Right ventricle myocardium inferior (tissue), 1 donor: Measurements from ENCODE around the gene TLR9. TPM values are rescaled to one million over a fixed set of nuclear protein-coding genes. Genes with fewer than 3 reads are reported as not detected.

Experiments
- ATAC-seq: fragments of 200-7000 bp; cut with Tn5 transposase; one replicate; pipeline ENCODE4 v1.9.1; 2020; ENCODE audit warnings: mild to moderate bottlenecking, moderate library complexity
- DNase-seq: peaks from one replicate; pipeline ENCODE4 v3.0.0; 2021; ENCODE audit errors: missing footprints
- intact Hi-C: fragments of 100-400 bp; cut with DNase I; formaldehyde crosslinking; loops from one replicate; pipeline ENCODE4 v1.11.0; 2022
- total RNA-seq: library from RNA; stranded (reverse); fragmentation: NEBNext Ultra II Directional; extraction: Animal tissue kit (Norgen Biotek cat#: 25700); gene quantifications from one replicate; pipeline ENCODE4 v1.2.1, GENCODE V29; 2021
- donor health status: DM: no; HTN: yes; CAD: no; lungs with severe emphysema.

Gene TLR9
- total RNA-seq, 1 donor from 2014 or later: 0.38 TPM

DNA sequence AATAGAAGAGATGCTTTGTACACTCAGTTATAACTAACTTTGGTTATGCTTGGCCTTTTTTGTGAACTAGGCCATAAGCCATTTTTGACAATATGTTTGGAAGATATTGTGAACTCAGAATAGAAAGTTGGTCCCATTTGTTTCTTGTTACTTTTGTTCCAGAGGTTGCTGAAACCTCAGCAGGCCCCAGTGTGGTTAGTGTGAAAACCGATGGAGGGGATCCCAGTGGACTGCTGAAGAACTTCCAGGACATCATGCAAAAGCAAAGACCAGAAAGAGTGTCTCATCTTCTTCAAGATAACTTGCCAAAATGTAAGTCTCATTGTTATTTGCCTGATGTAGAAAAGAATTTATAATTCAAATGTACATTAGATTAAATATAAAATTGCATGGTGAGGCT lies 21.7 kb downstream of the TLR9 start:
- intact Hi-C loops: no loop called here
- ATAC-seq: no peak
- DNase-seq: no peak

DNA sequence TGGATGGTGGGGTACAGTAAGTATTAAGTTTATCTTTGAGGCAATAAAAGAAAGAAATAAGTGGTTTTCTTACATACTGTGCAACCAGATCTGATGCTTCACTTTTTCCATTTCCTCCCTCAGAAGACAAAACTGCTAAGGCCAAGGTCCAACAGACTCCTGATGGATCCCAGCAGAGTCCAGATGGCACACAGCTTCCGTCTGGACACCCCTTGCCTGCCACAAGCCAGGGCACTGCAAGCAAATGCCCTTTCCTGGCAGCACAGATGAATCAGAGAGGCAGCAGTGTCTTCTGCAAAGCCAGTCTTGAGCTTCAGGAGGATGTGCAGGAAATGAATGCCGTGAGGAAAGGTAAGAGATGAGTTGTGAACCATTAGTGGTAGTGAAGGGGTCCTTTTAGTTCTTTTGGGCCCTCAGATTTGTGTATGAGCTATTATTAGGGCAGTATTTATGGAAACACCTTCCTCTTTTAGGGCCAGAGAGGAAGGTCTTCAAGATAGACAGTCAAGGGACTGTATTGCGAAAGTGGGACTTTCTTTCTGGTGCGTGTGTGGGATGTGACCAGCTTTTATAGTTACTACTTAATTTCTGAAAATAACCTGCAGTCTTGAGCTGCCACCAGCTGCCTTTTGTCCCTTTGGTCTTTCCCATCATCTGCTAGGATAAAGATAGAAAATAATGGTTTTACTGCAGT lies 22.9 kb downstream of the TLR9 start:
- ATAC-seq: no peak
- DNase-seq: no peak
- intact Hi-C loops: no loop called here

DNA sequence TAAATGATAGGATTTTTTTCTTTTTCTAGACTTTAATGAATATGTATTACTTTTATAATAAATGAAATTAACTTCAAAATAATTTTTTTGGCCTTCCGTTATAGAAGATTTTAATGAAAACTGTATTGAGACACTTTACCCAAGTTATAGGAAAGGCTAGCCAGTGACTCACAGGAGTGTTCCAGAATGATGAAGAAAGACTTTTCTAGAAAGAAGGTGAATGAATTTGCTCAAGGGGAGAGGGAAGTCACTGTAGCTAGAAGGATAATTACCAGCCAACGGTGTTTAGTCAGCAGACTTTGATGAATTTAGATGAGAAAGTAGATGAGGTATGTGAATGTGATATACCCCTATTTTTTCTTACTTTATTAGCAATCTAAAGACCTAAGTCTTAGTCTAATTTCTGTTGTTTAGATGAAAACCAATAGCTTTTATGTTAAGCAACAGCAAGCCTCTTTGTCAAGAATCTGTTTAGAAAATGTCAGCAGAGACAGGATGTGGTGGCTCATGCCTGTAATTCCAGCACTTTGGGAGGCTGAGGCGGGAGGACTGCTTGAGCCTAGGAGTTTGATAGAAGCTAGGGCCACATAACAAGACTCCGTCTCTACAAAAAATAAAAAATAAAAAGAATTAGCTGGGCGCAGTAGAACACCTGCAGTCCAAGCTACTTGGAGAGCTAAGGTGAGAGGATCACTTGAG lies 24.3 kb downstream of the TLR9 start:
- ATAC-seq (no peak), DNase-seq (no peak)
- intact Hi-C loops: no loop called here

DNA sequence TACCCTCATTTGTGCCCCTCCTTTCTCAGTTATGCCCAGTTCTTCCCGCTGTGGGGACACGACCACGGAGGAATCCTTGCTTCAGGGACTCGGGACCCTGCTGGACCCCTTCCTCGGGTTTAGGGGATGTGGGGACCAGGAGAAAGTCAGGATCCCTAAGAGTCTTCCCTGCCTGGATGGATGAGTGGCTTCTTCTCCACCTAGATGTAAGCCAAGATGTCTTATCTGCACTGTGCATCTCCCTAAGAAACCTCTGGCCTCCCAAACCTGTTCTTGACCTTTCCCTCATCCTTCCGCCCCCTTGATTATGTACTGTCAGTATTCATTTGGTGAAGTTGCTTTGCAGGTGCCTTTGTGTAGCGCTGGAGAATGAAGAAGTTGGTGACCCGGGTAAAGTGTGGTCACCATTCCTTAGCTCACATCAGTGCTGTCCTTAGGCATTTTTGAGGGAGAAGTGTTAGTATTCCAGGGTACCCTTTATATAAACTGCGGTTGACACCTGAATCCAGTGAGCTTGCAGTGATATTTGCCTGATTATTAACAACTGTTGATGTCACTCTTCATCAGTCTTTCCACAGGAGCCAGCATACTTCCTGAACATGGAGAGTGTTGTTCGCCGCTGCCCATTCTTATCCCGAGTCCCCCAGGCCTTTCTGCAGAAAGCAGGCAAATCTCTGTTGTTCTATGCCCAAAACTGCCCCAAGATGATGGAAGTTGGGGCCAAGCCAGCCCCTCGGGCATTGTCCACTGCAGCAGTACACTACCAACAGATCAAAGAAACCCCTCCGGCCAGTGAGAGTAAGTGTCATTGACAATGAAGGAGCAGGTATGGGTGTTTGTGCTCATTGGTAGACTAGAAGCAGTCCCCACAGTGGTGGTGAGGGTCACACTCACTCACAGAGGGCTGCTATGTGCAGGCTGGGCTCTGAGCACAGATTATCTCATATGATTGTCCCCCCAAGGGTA lies 26.5 kb downstream of the TLR9 start:
- no peak for ATAC-seq
- DNase-seq: no peak
- intact Hi-C loops: loop anchor here (5.0 kb wide), 1 partner anchor 47 kb away; the partner anchor contains the start of gene POC1A

- intact Hi-C loops: loop anchor here (5.0 kb wide), 1 partner anchor 46 kb away; the partner anchor contains the start of gene POC1A
- peak; percentile 87 for ATAC-seq
- DNase-seq: peak; percentile 97
Observed at GRCh38 chr3:52197842-52198625, 27.4 kb downstream of the TLR9 start, which contains the start of gene ALAS1. ALAS1 (plus strand) TSS chr3:52198160; CDS start chr3:52199242, 1,082 bp downstream.

DNA sequence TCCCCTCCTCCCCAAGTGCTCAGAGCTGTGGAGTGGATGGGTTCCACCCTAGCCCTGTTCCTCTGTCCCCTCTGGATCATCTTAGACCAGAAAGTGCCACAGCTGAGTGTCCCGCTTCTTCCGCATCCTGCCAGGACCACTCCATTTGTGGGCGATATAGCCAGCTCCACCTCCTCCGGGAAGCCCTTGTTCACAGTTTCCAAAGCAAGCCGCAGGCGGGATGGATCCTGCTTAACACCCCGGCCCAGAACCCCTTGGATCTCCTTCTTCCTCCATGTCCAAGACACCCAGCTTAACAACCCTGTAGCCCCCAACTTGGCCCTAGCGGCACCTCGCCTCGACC lies 28.0 kb downstream of the TLR9 start:
- no peak for ATAC-seq
- no peak for DNase-seq
- intact Hi-C loops: loop anchor here (5.0 kb wide), 1 partner anchor 45 kb away; the partner anchor contains the start of gene POC1A

- ATAC-seq (no peak), DNase-seq (no peak)
- intact Hi-C loops: loop anchor here (5.0 kb wide), 1 partner anchor 45 kb away; the partner anchor contains the start of gene POC1A
Observed at GRCh38 chr3:52196977-52197376, 28.5 kb downstream of the TLR9 start.

DNA sequence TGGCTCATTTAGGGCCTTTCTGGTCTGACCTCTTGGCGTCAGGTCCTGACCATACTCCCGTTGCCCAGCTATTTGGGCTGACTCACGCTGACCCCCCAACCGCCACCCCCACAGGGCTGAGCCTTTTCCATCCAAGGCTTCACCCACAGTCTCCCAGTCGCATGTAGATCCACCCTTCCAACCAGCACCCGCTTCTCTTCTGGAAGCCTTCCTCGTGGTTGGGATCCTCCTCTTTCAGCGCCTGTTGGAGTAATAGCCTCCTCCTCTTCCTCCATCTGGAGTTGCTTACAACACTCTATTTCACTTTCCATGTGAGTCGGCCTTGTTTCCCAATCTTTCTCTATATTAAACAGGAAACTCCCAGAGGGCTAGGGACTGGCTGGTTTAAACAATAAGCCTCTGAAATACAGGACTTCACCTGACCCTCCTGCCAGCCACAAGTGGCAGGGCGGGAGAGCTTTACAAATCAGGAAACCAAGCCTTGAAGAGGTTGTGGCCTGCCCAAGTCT lies 29.6 kb downstream of the TLR9 start:
- no peak for DNase-seq
- peak; percentile 32 for ATAC-seq
- intact Hi-C loops: loop anchor here (5.0 kb wide), 1 partner anchor 44 kb away; the partner anchor contains the start of gene POC1A

- intact Hi-C loops: loop anchor here (5.0 kb wide), 1 partner anchor 43 kb away; the partner anchor contains the start of gene POC1A
- ATAC-seq (no peak), DNase-seq (no peak)
Observed at GRCh38 chr3:52195291-52195597, 30.2 kb downstream of the TLR9 start.

- intact Hi-C loops: loop anchor here (5.0 kb wide), 1 partner anchor 42 kb away; the partner anchor contains the start of gene POC1A
- no peak for ATAC-seq
- no peak for DNase-seq
Observed at GRCh38 chr3:52194485-52195290, 30.8 kb downstream of the TLR9 start.

GRCh38 chr3:52193065-52193464 lies 32.4 kb downstream of the TLR9 start:
- intact Hi-C loops: no loop called here
- ATAC-seq: no peak
- peak; percentile 86 for DNase-seq

DNA sequence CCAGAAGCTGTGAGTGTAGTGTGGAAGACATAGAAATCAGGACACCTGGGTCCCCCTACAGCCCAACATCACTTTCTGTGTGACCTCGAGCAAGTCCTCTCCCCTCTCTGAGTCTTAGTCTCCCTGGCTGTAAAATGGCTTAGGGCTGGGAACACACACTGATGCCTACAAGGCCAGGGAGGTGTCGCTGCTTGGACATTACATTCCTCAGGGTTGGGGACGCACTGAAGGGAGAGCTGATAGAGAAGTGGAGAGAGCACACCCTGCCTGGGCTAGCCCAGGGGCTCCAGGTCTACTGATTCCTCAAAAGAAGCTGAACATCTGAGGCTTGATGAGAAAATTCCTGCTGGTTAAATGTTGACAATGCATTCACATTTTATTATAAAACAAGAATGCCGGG lies 33.8 kb downstream of the TLR9 start:
- ATAC-seq: no peak
- intact Hi-C loops: no loop called here
- DNase-seq: no peak

- intact Hi-C loops: no loop called here
- DNase-seq (no peak), ATAC-seq (peak; percentile 50)
Observed at GRCh38 chr3:52190294-52191074, 35.0 kb downstream of the TLR9 start.

- DNase-seq: no peak
- intact Hi-C loops: no loop called here
- ATAC-seq: no peak
Observed at GRCh38 chr3:52188556-52188955, 36.9 kb downstream of the TLR9 start.

- no peak for DNase-seq
- intact Hi-C loops: no loop called here
- ATAC-seq: no peak
Observed at GRCh38 chr3:52186729-52187128, 38.7 kb downstream of the TLR9 start.

DNA sequence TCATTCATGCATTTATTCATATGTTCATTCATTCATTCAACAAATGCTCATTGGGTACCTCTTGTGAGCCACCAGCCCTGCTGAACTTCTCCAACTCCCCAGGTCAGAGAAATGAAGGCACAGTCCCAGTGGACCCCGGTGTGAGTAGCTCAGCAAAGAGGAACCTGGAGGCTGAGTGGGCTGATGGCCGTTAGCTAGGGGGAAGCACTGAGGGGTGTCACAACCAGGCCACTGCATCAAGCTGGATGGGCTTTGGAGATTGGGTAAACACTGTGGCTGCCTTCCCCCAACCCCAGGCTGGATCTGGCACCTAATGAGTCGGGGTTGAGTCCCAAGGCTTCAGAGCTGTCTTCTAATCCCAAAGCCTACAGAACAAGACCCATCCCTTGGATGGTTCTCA lies 39.6 kb downstream of the TLR9 start:
- DNase-seq (no peak), ATAC-seq (no peak)
- intact Hi-C loops: no loop called here

DNA sequence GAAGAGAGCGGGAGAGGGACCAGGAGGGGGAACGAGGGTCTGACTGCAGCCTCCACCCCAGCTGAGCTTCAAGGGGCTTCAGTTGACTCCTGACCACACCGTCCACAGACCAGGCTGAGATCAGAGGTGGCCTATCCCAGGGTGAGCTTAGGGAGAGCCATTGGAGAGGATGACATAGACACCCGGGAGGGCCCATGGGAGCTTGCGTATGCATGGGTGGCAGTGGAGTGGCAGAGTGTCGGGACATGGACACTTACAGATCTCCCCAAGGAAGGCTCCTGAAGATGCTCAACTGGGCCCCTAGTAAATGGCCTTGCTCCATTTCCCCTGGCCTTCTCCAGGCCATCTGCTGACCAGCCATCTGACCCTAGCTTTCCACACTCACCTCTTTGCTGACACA lies 40.1 kb downstream of the TLR9 start:
- no peak for ATAC-seq
- intact Hi-C loops: no loop called here

More for the DNA sequence above, 40.1 kb downstream of the TLR9 start:
- no peak for DNase-seq
